ENCODE measurements around the gene BICDL1.

DNA sequence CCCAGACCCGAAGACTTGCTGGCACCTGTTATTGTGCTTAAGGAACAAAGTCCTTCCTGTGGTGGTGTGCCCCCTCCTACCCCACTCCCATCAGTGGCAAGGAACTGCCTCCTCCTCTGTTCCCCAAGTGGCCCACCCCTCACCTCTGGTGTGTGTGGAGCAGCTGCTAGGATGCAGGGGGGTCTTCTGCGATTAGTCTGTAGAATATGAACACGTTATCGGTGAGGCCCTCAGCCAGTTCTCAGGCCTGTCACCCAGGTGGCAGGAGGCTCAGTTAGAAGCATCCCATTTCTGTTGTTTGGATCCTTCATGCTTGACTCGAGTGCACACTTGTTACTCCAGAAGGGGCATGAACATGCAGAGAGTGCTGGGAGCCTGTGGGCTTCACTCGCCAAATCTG is 88.2 kb downstream of the BICDL1 start:
- TF ChIP-seq, protein P1, sequence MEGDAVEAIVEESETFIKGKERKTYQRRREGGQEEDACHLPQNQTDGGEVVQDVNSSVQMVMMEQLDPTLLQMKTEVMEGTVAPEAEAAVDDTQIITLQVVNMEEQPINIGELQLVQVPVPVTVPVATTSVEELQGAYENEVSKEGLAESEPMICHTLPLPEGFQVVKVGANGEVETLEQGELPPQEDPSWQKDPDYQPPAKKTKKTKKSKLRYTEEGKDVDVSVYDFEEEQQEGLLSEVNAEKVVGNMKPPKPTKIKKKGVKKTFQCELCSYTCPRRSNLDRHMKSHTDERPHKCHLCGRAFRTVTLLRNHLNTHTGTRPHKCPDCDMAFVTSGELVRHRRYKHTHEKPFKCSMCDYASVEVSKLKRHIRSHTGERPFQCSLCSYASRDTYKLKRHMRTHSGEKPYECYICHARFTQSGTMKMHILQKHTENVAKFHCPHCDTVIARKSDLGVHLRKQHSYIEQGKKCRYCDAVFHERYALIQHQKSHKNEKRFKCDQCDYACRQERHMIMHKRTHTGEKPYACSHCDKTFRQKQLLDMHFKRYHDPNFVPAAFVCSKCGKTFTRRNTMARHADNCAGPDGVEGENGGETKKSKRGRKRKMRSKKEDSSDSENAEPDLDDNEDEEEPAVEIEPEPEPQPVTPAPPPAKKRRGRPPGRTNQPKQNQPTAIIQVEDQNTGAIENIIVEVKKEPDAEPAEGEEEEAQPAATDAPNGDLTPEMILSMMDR (IDR thresholded peaks at IDR 0.05 in 8 of 11, conservative IDR thresholded peaks at IDR 0.05 in 3 of 11) = no peak
- TF ChIP-seq POLR2A (IDR thresholded peaks at IDR 0.05) (no peak), POLR2AphosphoS5 (IDR thresholded peaks at IDR 0.05) (no peak)
